Subcutaneous abdominal adipose tissue (tissue), 5 donors: ENCODE measurements around the gene TNXB.
"Not testable (repeated sequence)": the region's sequence is repeated elsewhere in the genome, so short reads cannot be mapped to it uniquely, and the experiment has no call there.

Source experiments
- H3K27ac ChIP-seq: one replicate; pipeline ENCODE4 v1.7.0; 2013; ENCODE audit warnings: low read depth, mild to moderate bottlenecking, inconsistent platforms, low read length, moderate library complexity
- H3K27me3 ChIP-seq, 5 donors: one replicate each; pipeline ENCODE4 v1.7.0; 2013; ENCODE audit warnings: low read length in 5 of 5, inconsistent platforms in 1 of 5; ENCODE audit not compliant: control insufficient read depth in 5 of 5, insufficient read depth in 4 of 5
- H3K36me3 ChIP-seq, 5 donors: one replicate each; pipeline ENCODE4 v1.7.0; 2013; ENCODE audit warnings: low read length in 5 of 5; ENCODE audit not compliant: control insufficient read depth in 5 of 5, insufficient read depth in 5 of 5
- H3K4me1 ChIP-seq, 5 donors: one replicate each; pipeline ENCODE4 v1.7.0; 2013; ENCODE audit warnings: low read length in 5 of 5, mild to moderate bottlenecking in 3 of 5, moderate library complexity in 1 of 5; ENCODE audit not compliant: control insufficient read depth in 5 of 5, insufficient read depth in 5 of 5
- H3K4me3 ChIP-seq, 5 donors: one replicate each; pipeline ENCODE4 v1.7.0; 2013; ENCODE audit warnings: low read length in 5 of 5, low read depth in 1 of 5
- H3K9ac ChIP-seq, 5 donors: one replicate each; pipeline ENCODE4 v1.7.0; 2013; ENCODE audit warnings: low read length in 5 of 5, mild to moderate bottlenecking in 4 of 5, moderate library complexity in 3 of 5
- H3K9me3 ChIP-seq, 5 donors: one replicate each; pipeline ENCODE4 v1.7.0; 2013; ENCODE audit warnings: low read length in 5 of 5; ENCODE audit not compliant: control insufficient read depth in 5 of 5
- donor health status: healthy.
- donor health status: healthy.
- donor health status: healthy.
- donor health status: healthy.
- donor health status: healthy.

Gene TNXB

DNA sequence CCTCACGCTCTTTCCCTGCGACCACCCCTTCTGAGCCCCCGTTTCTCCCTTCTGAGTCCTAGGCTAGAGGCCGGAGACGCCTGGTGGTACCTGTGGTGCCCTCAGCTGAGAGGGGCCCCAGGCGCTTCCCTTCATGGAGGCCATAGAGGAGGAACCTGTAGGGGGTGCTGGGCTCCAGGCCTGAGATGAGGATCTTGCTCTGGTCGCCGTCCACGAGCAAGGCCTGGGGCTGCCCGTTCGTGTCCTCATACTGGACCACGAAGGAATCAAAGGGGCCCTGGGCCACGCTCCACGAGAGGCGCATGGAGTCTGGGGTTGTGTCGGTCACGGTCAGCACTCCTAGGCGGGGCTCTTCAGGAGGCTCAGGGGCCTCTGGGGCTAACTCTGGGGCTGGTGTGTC, 64.2 kb downstream of the TNXB start:
- Histone ChIP-seq H3K27me3 (peaks cover 3 to 18% (median 7%) of the 10 kb centered on the region in 5 donors), H3K36me3 (peaks cover 0 to 20% (median 2%) of the 10 kb centered on the region in 5 donors), H3K4me1 (peaks cover 6 to 30% (median 27%) of the 10 kb centered on the region in 5 donors)
- H3K9ac ChIP-seq, H3K9me3 ChIP-seq, H3K27ac ChIP-seq, H3K4me3 ChIP-seq: not testable (repeated sequence)

- H3K9me3 ChIP-seq, H3K4me3 ChIP-seq, H3K9ac ChIP-seq, H3K27ac ChIP-seq: not testable (repeated sequence)
- peaks cover 0 to 14% (median 2%) of the 10 kb centered on the region in 5 donors for H3K36me3 ChIP-seq
- peaks cover 6 to 29% (median 27%) of the 10 kb centered on the region in 5 donors for H3K4me1 ChIP-seq
- peaks cover 3 to 18% (median 7%) of the 10 kb centered on the region in 5 donors for H3K27me3 ChIP-seq
Measured at GRCh38 chr6:32043589-32044380, 65.4 kb downstream of the TNXB start.

- not testable (repeated sequence) for H3K27ac ChIP-seq, H3K4me3 ChIP-seq, H3K9me3 ChIP-seq, H3K36me3 ChIP-seq, H3K9ac ChIP-seq
- H3K27me3 ChIP-seq, result peaks cover 1 to 12% (median 7%) of the 10 kb centered on the region in 5 donors
- peaks cover 3 to 14% (median 12%) of the 10 kb centered on the region in 5 donors for H3K4me1 ChIP-seq
Measured at GRCh38 chr6:32042276-32042675, 66.9 kb downstream of the TNXB start.

DNA sequence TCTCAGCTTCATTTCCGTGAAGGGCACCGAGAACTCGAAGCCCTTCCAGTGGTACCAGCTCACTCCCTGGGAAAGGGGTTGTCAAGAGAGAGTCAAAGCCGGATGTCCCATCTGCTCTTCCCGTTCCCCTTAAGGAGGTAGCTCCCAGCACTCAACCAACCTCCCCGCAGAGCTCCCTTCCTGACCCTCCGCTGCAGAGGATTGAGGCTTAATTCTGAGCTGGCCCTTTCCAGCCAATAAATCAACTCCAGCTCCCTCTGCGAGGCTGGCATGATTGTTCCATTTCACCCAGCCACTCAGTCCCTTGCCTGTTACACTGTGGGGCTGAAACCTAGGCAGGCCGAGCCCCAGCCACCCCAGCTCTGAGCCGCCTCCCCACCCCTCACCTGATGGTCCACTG, 67.8 kb downstream of the TNXB start:
- not testable (repeated sequence) for H3K9me3 ChIP-seq, H3K27me3 ChIP-seq, H3K4me1 ChIP-seq, H3K27ac ChIP-seq, H3K9ac ChIP-seq, H3K36me3 ChIP-seq, H3K4me3 ChIP-seq

- H3K27ac ChIP-seq, H3K36me3 ChIP-seq, H3K4me3 ChIP-seq, H3K4me1 ChIP-seq, H3K9me3 ChIP-seq, H3K9ac ChIP-seq, H3K27me3 ChIP-seq: not testable (repeated sequence)
Measured at GRCh38 chr6:32041050-32041321, 68.2 kb downstream of the TNXB start.

- not testable (repeated sequence) for H3K27me3 ChIP-seq, H3K9me3 ChIP-seq, H3K4me1 ChIP-seq, H3K4me3 ChIP-seq, H3K36me3 ChIP-seq, H3K27ac ChIP-seq, H3K9ac ChIP-seq
Measured at GRCh38 chr6:32040299-32041049, 68.7 kb downstream of the TNXB start.

GRCh38 chr6:32039321-32040274, 69.5 kb downstream of the TNXB start:
- not testable (repeated sequence) for H3K27ac ChIP-seq

GRCh38 chr6:32038878-32039277, 70.3 kb downstream of the TNXB start:
- not testable (repeated sequence) for H3K9me3 ChIP-seq, H3K4me1 ChIP-seq, H3K36me3 ChIP-seq, H3K9ac ChIP-seq, H3K4me3 ChIP-seq, H3K27me3 ChIP-seq, H3K27ac ChIP-seq

More at GRCh38 chr6:32039321-32040274, 69.5 kb downstream of the TNXB start:
- not testable (repeated sequence) for H3K36me3 ChIP-seq, H3K9ac ChIP-seq, H3K27me3 ChIP-seq, H3K4me3 ChIP-seq, H3K9me3 ChIP-seq, H3K4me1 ChIP-seq

GRCh38 chr6:32037598-32038524, 71.3 kb downstream of the TNXB start, which contains the start of gene CYP21A2:
TSS of gene CYP21A2 (plus strand) at chr6:32038415. CDS start at chr6:32038423, 8 bp downstream.
- H3K4me3 ChIP-seq, H3K36me3 ChIP-seq, H3K27ac ChIP-seq, H3K9me3 ChIP-seq, H3K4me1 ChIP-seq, H3K9ac ChIP-seq, H3K27me3 ChIP-seq: not testable (repeated sequence)
